SK-N-MC (cell line): Measurements from ENCODE around the gene SLC25A24.

Experiments
- EZH2 ChIP-seq: fragments of 200-600 bp; sonication (generic); IDR thresholded peaks from one replicate; pipeline ENCODE4 v1.6.1; 2017; ENCODE audit warnings: antibody characterized with exemption
- FOXP2 ChIP-seq: optimal IDR thresholded peaks from 2 replicates; pipeline ENCODE3; 2011; ENCODE audit warnings: mild to moderate bottlenecking, moderate library complexity; ENCODE audit not compliant: insufficient read depth; ENCODE audit errors: extremely low read length, control extremely low read depth
- POLR2AphosphoS5 ChIP-seq: IDR thresholded peaks from 2 replicates; pipeline ENCODE4 v1.6.1; 2012; ENCODE audit warnings: mild to moderate bottlenecking, low read depth, low read length, borderline replicate concordance

GRCh38 chr1:108149796-108150467 is 50.2 kb downstream of the SLC25A24 start:
- no peak for TF ChIP-seq EZH2
- no peak for TF ChIP-seq POLR2AphosphoS5
- no peak for TF ChIP-seq FOXP2
